HG02981 (cell line): ENCODE data around the gene RELB.

Source experiments
- ATAC-seq: cut with Tn5 transposase; IDR thresholded peaks from one replicate; pipeline ENCODE4 v1.9.1; 2021; ENCODE audit warnings: mild to moderate bottlenecking, moderate library complexity; ENCODE audit not compliant: unreplicated experiment

Gene RELB

GRCh38 chr19:45078390-45079062 is 77.3 kb downstream of the RELB start:
- no peak for ATAC-seq

- no peak for ATAC-seq
These were observed 78.0 kb downstream of the RELB start, which contains the start of gene GEMIN7 for GRCh38 chr19:45079063-45079910. Gene GEMIN7 (plus strand): TSS chr19:45079260. CDS start chr19:45090115, 10,855 bp downstream.

GRCh38 chr19:45079911-45080370 is 78.7 kb downstream of the RELB start:
- no peak for ATAC-seq

GRCh38 chr19:45082170-45082569 is 80.9 kb downstream of the RELB start:
- no peak for ATAC-seq

GRCh38 chr19:45086480-45086879 is 85.2 kb downstream of the RELB start:
- ATAC-seq, result no peak

GRCh38 chr19:45087531-45087930 is 86.3 kb downstream of the RELB start:
- no peak for ATAC-seq
